GM18867 (cell line): ENCODE measurements around the gene MOGAT1.
A peak's percentile ranks its signal among the peaks of the same experiment; 100 is the strongest.
"Not testable (repeated sequence)": the region's sequence is repeated elsewhere in the genome, so short reads cannot be mapped to it uniquely, and the experiment has no call there.

Experiments
- ATAC-seq: cut with Tn5 transposase; IDR thresholded peaks from one replicate; pipeline ENCODE4 v1.9.1; 2021; ENCODE audit warnings: mild to moderate bottlenecking, moderate library complexity; ENCODE audit not compliant: unreplicated experiment

Gene MOGAT1

GRCh38 chr2:222709191-222709891, 37.9 kb downstream of the MOGAT1 start:
- ATAC-seq: peak; percentile 52

DNA sequence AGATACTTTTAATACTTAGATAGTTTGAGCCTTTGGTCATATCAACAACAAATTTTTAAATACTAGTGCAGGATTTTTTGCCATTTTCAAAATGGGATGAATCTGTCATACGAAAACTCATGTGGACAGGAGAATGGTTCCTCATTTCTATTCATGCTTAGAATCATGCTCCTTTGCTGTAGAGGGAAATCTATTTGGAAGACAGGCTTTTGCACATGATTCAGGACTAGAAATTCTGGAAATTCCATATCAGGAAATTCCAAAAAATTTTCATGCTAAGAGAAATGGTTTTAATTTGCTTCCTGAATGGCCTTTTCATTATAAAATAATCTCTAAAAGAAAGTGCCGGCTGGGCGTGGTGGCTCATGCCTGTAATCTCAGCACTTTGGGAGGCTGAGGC, 39.3 kb downstream of the MOGAT1 start:
- no peak for ATAC-seq

DNA sequence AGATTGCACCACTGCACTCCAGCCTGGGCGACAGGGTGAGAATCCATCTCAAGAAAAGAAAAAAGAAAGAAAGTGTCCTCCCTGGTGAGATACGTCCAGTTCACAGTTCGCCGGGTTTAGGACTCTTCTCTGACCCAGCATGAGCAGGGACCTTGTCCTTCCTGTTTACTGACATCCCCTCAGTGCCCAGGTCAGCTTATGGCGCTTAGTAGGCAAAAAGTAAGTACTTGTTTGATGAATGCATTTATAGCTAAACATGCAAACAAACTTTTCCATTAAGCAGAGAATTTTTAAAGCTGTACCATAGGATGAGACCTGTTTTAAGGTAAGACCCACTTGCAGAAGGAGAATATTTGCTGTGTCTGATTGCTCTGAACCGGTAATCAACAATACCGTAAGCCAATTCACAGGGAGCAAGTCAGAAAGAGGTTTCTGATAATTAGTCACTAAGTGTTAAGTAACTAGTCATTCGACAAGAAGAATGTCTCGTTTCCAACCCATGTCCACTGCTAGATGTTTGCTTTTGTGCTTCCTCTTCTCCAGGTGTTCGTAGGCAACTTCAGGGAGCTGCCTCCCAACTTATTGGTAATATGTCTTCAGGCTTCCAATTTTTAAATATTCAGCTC, 40.0 kb downstream of the MOGAT1 start:
- ATAC-seq: no peak

DNA sequence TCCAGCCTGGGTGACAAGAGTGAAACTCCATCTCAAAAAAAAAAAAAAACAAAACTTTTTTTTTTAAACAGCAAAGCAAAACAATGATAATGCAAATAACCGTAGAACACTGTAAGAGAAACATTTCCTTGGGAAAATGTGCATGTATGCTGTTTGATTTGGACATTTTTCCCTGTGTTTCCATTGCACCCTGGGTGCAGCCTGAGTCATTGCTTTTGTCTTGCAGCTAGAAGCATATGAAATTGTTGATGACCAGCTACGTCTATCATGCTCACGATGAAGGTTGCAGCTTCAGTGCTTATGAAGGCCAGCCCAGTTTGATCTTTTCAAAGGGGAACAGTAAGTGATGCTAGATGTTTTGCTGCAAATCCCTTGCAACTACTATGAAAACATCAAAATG, 41.5 kb downstream of the MOGAT1 start:
- ATAC-seq: no peak

DNA sequence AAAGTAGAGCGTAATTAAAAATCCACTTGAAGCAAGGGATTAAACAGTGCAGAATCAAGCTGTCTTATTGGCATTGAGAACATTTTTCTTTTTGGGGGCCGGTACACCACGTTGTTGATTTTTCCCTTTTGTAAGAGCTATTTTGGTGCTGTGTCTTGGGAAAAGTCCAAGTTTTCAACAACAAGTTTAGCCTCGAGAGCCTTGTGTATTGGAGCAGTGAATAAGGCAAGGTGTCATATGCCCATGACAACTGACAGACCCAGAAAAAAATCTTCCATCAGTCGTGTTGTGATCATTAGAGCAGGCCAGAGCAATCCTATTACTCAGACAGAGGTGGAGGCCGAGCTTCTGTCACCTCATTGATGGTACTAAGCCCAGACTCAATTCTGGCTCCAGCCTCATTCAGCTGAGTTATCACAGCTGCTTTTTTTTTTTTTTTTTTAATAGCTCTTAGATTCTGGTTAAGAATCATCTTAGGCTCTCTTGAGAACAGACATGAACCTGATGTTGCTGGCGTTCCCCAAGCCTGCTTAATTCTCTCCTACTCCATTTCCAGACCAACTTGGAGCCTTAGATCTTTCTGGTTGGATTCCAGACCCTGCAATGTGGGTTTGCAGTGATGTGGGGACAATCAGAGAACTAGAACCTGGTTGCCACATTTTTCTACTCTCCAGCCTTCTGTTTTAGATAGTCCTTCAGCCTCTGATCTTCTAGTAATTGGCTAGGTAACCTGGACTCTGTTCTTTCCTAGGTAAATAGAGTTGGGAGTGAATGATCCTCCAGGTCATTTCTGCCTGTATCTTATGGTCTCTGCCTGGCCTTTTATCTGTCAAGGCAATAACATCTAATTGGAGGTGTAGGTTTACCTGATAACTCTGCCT, 43.1 kb downstream of the MOGAT1 start:
- ATAC-seq: no peak

DNA sequence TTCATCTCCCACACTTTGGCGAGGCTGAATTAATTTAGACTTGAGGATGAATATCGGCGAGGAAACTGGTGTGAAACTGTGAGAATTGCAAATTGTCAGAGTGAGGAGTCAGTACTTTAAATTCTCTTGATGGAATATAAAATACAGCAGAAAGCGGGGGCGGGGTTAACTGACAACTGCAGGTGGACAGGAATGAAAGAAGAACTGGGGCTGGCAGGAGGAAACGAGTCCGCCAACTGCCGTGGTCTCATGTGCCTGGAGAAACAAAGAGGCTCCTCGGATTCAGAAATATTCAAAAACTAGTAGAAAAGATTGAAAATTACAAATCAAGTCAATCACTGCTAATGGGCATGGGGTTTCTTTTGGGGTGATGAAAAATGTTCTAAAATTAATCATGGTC, 44.3 kb downstream of the MOGAT1 start:
- no peak for ATAC-seq

GRCh38 chr2:222719787-222720186, 48.3 kb downstream of the MOGAT1 start:
- not testable (repeated sequence) for ATAC-seq

- not testable (repeated sequence) for ATAC-seq
These were observed 50.1 kb downstream of the MOGAT1 start for GRCh38 chr2:222721597-222721996.

DNA sequence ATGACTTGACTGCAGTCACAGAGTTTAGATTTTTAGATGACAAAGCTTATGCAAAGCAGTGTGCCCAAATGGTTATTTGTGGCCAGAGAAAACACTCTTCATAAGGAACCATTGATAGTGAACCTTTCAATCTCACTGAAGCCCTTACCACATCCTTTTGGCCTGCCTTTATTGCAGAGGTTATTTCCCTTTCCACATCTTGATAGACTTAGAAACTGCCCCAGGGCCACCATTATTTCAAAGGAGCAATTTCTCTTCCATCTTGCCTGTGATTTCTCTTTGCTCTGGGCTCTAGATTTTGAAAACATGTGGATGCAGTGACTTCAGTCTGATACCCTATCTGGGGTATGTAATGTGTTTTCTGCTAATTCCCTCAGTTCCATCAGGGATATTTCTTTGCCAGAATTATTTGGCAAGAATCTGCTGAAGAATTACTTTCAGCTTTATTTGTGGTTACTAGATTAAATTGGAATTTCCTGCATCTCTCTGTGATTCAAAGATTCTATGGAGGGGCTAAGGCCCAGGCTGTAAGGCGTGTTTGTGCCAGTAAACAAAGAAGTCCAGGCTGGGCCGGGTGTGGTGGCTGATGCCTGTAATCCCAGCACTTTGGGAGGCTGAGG, 51.0 kb downstream of the MOGAT1 start:
- peak; percentile 99 for ATAC-seq

DNA sequence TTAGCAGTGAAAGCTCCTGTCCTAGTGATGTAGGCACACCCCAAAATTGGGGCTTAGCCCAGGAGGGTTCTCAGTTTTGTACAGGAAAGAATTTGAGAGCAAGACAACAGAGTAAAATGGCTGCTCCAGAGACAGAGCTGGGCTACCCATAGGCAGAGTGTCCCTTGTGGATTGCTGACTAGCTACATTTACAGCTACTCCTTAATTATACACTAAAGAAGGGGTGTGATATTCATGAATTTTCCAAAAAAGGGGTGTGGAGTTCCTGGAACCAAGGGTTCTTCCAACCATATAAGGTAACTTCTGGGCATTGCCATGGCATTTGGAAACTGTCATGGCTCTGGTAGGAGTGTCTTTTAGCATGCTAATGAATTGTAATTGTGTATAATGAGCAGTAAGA, 52.8 kb downstream of the MOGAT1 start:
- ATAC-seq: no peak

GRCh38 chr2:222728621-222729020, 57.2 kb downstream of the MOGAT1 start:
- no peak for ATAC-seq

GRCh38 chr2:222730366-222730999, 59.0 kb downstream of the MOGAT1 start:
- ATAC-seq: peak; percentile 60

DNA sequence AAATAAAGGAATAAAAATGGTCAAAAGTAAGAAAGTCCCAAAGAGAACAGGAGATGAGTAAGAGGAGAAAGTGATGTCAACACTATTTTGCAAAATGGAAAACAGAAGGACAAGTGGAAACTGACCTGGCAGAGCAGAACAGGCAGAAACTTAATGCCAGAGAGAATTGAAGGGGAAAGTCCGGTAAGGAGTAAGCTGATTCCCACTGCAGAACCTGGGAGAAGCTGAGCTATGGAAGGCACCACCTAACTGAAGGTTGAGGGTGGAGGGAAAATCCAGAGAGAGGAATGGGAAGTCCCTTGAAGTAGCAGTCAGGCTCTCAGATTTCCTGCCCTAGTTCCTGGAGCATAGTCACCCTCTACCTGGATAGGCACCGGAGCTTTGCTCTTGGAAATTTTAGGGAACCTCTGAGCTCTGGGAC, 59.8 kb downstream of the MOGAT1 start:
- no peak for ATAC-seq

DNA sequence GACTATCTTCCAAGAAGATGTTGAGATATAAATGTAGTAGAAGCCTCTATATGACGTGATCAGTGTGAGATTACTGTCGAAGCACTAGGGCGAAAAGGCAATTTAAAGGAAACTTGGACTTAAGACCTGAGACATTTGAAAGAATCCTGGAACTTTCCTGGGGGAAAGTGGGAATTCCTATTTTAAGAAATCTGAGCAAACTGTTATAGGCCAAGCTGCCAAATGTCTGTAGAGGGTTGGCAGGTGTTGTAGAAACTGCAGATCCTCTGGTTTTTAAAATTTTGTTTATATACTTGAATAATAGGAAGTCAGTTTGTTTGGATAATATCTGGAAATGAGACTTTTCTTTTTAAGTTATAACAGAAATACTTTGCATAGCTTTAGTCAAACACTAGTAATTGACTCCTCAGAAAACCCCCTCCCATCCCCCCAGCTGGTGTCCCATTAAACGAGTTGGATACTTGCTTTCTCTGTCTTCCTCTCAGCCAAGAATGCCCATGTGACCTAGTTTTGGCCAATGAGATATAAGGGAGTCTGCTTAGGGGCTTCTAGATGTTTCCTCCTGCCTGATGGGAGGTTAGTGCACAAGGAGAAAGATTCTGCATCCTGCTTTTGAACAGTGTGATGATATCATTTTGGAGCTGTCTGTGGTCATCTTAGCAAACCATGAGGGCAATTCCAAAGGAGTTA, 61.2 kb downstream of the MOGAT1 start:
- ATAC-seq: no peak

GRCh38 chr2:222733470-222733845, 62.0 kb downstream of the MOGAT1 start:
- no peak for ATAC-seq

DNA sequence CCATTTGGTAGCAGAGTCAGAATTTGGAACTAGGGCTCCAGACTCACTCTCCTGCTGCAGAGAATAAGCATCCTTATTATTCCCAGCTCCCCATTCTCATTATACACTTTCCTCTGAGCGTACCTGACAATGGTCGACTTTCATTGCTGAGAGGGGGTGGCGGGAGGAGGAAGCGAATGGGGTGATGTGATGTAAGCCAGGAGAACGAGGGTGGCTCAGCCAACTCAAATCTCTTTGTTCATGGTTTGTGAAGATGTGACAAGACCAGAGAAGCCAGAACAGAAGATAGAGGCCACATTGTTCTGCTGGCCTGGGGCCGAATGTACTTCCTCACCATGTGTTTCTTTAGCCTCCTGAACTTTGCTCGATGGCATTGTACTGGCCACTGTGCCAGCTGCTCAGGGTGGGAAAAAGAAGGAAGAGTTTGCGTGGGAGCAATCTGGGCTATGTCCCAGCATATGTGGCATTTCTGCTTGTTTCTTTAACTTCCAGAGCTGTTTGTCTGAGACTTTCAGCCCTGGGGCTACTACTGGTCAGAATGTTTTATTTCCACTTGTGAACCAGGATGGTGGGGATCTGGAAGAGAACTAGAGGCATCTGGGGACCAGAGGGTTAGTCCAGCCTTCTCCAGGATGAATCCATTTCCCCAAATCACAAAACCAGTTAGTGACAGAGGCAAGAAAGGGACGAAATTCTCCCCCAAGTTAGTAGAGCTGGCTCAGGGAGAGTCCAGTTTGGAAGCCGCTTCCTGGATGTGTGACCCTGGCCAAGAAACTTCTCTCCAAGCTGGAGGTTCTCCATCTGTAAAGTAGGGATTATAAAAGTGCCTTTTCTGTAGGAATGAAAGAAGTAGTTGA, 62.6 kb downstream of the MOGAT1 start:
- no peak for ATAC-seq

- ATAC-seq: peak; percentile 82
These were observed 63.2 kb downstream of the MOGAT1 start for GRCh38 chr2:222734703-222735014.

GRCh38 chr2:222736301-222736700, 64.8 kb downstream of the MOGAT1 start:
- ATAC-seq: no peak

GRCh38 chr2:222736924-222737323, 65.5 kb downstream of the MOGAT1 start:
- ATAC-seq: no peak

GRCh38 chr2:222738312-222738711, 66.9 kb downstream of the MOGAT1 start:
- no peak for ATAC-seq
